Measurements from ENCODE around the gene RABGEF1. TPM values are rescaled to one million over a fixed set of nuclear protein-coding genes. Genes with fewer than 3 reads are reported as not detected.
"Not testable (repeated sequence)": the region's sequence is repeated elsewhere in the genome, so short reads cannot be mapped to it uniquely, and the experiment has no call there.

Gene RABGEF1
- total RNA-seq, 1 donor from 2014 or later: 19.4 TPM

GRCh38 chr7:66768865-66769832 is 28.6 kb downstream of the RABGEF1 start:
- H3K27me3 Mint-ChIP-seq: no peaks in the 10 kb centered on the region
- H3K4me1 Mint-ChIP-seq (ENCODE audit: low read depth): peaks cover 6% of the 10 kb centered on the region
- no peaks in the 10 kb centered on the region for H3K9me3 Mint-ChIP-seq (ENCODE audit: low read depth)
- TF ChIP-seq CTCF (IDR thresholded peaks at IDR 0.05; ENCODE audit: unreplicated experiment): no peak
- H3K4me3 Mint-ChIP-seq (ENCODE audit: low read depth): no peak overlapping the region
- H3K36me3 Mint-ChIP-seq (ENCODE audit: insufficient read depth): peaks cover 4% of the 10 kb centered on the region
- H3K27ac Mint-ChIP-seq: no peak overlapping the region
- DNase-seq (ENCODE audit: low spot score, unreplicated experiment): no peak

- Mint-ChIP-seq H3K27me3 (no peaks in the 10 kb centered on the region), H3K4me1 (ENCODE audit: low read depth) (peaks cover 4% of the 10 kb centered on the region), H3K9me3 (ENCODE audit: low read depth) (no peaks in the 10 kb centered on the region), H3K27ac (no peak overlapping the region), H3K4me3 (ENCODE audit: low read depth) (no peak overlapping the region), H3K36me3 (ENCODE audit: insufficient read depth) (peaks cover 7% of the 10 kb centered on the region)
- no peak for TF ChIP-seq CTCF (IDR thresholded peaks at IDR 0.05; ENCODE audit: unreplicated experiment)
- no peak for DNase-seq (ENCODE audit: low spot score, unreplicated experiment)
Measured at GRCh38 chr7:66769833-66770512, 29.4 kb downstream of the RABGEF1 start.

GRCh38 chr7:66771795-66772194 is 31.3 kb downstream of the RABGEF1 start:
- no peak overlapping the region for H3K4me3 Mint-ChIP-seq (ENCODE audit: low read depth)
- no peaks in the 10 kb centered on the region for H3K27me3 Mint-ChIP-seq
- H3K9me3 Mint-ChIP-seq (ENCODE audit: low read depth): no peaks in the 10 kb centered on the region
- H3K27ac Mint-ChIP-seq: no peak overlapping the region
- H3K36me3 Mint-ChIP-seq (ENCODE audit: insufficient read depth): peaks cover 16% of the 10 kb centered on the region
- no peaks in the 10 kb centered on the region for H3K4me1 Mint-ChIP-seq (ENCODE audit: low read depth)
- TF ChIP-seq CTCF (IDR thresholded peaks at IDR 0.05; ENCODE audit: unreplicated experiment): no peak
- DNase-seq (ENCODE audit: low spot score, unreplicated experiment): no peak

GRCh38 chr7:66773744-66774143 is 33.2 kb downstream of the RABGEF1 start:
- not testable (repeated sequence) for H3K27ac Mint-ChIP-seq; DNase-seq (ENCODE audit: low spot score, unreplicated experiment); H3K4me1 Mint-ChIP-seq (ENCODE audit: low read depth); H3K9me3 Mint-ChIP-seq (ENCODE audit: low read depth); H3K4me3 Mint-ChIP-seq (ENCODE audit: low read depth); H3K27me3 Mint-ChIP-seq
- H3K36me3 Mint-ChIP-seq (ENCODE audit: insufficient read depth): peaks cover 22% of the 10 kb centered on the region

GRCh38 chr7:66776383-66776782 is 35.9 kb downstream of the RABGEF1 start:
- not testable (repeated sequence) for H3K27me3 Mint-ChIP-seq

More at GRCh38 chr7:66776383-66776782, 35.9 kb downstream of the RABGEF1 start:
- H3K36me3 Mint-ChIP-seq (ENCODE audit: insufficient read depth): peaks cover 25% of the 10 kb centered on the region
- peak; percentile 18 for TF ChIP-seq CTCF (IDR thresholded peaks at IDR 0.05; ENCODE audit: unreplicated experiment)
- DNase-seq (ENCODE audit: low spot score, unreplicated experiment); H3K9me3 Mint-ChIP-seq (ENCODE audit: low read depth); H3K4me1 Mint-ChIP-seq (ENCODE audit: low read depth); H3K4me3 Mint-ChIP-seq (ENCODE audit: low read depth); H3K27ac Mint-ChIP-seq: not testable (repeated sequence)
